Left ventricle myocardium inferior (tissue), 1 donor: ENCODE measurements around the gene NKAPL. TPM values are rescaled to one million over a fixed set of nuclear protein-coding genes. Genes with fewer than 3 reads are reported as not detected.

Experiments
- DNase-seq: peaks from one replicate; pipeline ENCODE4 v3.0.0-alpha.2; 2020
- H3K27ac ChIP-seq: fragments of 200-600 bp; replicated peaks from 2 replicates; pipeline ENCODE4 v1.8.0; 2021
- H3K27me3 ChIP-seq: fragments of 200-600 bp; 2 replicates; pipeline ENCODE4 v1.8.0; 2021; ENCODE audit warnings: low read depth
- H3K36me3 ChIP-seq: fragments of 200-600 bp; 2 replicates; pipeline ENCODE4 v1.8.0; 2021
- H3K4me1 ChIP-seq: fragments of 200-600 bp; 2 replicates; pipeline ENCODE4 v1.8.0; 2021
- H3K4me3 ChIP-seq: fragments of 200-600 bp; 2 replicates; pipeline ENCODE4 v1.8.0; 2021; ENCODE audit warnings: mild to moderate bottlenecking, moderate library complexity
- H3K9me3 ChIP-seq: fragments of 200-600 bp; replicated peaks from 2 replicates; pipeline ENCODE4 v1.8.0; 2021
- intact Hi-C: fragments of 100-400 bp; cut with micrococcal nuclease; formaldehyde crosslinking; loops from one replicate; pipeline ENCODE4 v1.11.0; 2022
- long read RNA-seq: library from polyadenylated mRNA; unstranded; transcript quantifications from one replicate; pipeline ENCODE4 v2.0.0, GENCODE V29; 2021
- total RNA-seq: library from RNA; stranded (reverse); fragmentation: NEBNext Ultra II Directional; extraction: Animal tissue kit (Norgen Biotek cat#: 25700); gene quantifications from one replicate; pipeline ENCODE4 v1.2.1, GENCODE V29; 2021
- TF ChIP-seq, protein P1 (sequence below): fragments of 200-600 bp; IDR thresholded peaks from 2 replicates; pipeline ENCODE4 v1.8.0; 2021; ENCODE audit warnings: antibody characterized with exemption, mild to moderate bottlenecking, borderline replicate concordance
- donor health status: DM: no; HTN: yes; CAD: no; lungs with severe emphysema.

The NKAPL gene
- 4.5 TPM for total RNA-seq
- long read RNA-seq, partial matches to known transcripts, result 0 of 3 reads
- long read RNA-seq, other reads (novel, unspliced or antisense), result 0 of 3 reads

DNA sequence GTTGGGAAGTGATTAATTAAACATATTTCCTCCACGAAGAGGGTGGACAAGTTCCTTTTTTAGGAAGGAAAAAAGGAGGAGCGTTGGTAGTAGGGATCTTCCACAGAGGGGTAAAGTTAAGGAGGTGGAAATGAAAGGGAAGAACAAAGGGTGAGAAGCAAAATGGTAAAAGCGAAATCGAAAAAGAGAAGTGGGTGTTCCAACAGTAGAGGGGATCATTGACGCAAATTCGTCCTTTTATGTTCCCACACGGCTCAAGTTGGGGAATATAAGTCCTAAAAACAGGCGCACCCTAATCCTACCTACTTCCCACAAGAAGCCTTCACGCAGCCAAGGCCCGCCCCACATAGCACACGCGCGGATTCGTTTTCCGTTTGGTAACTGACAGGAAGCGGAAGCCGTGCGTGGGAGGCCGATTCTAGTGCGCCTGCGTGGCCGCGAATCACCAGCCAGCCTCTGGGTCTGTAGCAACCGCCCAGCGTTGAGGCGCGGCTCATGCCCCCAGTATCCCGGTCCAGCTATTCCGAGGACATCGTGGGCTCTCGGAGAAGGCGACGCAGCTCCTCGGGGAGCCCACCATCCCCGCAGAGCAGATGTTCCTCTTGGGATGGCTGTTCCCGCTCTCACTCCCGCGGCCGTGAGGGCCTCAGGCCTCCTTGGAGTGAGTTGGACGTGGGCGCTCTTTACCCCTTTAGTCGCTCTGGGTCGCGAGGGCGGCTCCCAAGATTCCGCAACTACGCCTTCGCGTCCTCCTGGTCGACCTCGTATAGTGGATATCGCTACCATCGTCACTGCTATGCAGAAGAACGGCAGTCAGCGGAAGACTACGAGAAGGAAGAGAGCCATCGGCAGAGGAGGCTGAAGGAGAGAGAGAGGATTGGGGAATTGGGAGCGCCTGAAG, at the start of gene NKAPL:
Gene NKAPL (plus strand): TSS at position 421 of the 901 bp plus-strand sequence. CDS start 75 bp downstream, at position 496.
- peak; percentile 88 for DNase-seq
- Histone ChIP-seq H3K27me3 (no peaks in the 10 kb centered on the region), H3K27ac (peak within 1 kb of the TSS; percentile 54), H3K4me3 (peak within 1 kb of the TSS; percentile 70), H3K9me3 (peaks cover 24% of the 10 kb centered on the region), H3K4me1 (peaks cover 15% of the 10 kb centered on the region), H3K36me3 (no peaks in the 10 kb centered on the region)
- TF ChIP-seq, protein P1, sequence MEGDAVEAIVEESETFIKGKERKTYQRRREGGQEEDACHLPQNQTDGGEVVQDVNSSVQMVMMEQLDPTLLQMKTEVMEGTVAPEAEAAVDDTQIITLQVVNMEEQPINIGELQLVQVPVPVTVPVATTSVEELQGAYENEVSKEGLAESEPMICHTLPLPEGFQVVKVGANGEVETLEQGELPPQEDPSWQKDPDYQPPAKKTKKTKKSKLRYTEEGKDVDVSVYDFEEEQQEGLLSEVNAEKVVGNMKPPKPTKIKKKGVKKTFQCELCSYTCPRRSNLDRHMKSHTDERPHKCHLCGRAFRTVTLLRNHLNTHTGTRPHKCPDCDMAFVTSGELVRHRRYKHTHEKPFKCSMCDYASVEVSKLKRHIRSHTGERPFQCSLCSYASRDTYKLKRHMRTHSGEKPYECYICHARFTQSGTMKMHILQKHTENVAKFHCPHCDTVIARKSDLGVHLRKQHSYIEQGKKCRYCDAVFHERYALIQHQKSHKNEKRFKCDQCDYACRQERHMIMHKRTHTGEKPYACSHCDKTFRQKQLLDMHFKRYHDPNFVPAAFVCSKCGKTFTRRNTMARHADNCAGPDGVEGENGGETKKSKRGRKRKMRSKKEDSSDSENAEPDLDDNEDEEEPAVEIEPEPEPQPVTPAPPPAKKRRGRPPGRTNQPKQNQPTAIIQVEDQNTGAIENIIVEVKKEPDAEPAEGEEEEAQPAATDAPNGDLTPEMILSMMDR, result no peak
- intact Hi-C loops, result loop anchor here (10.0 kb wide), 1 partner anchor 114 kb away; the partner anchor contains the start of gene ZKSCAN8

DNA sequence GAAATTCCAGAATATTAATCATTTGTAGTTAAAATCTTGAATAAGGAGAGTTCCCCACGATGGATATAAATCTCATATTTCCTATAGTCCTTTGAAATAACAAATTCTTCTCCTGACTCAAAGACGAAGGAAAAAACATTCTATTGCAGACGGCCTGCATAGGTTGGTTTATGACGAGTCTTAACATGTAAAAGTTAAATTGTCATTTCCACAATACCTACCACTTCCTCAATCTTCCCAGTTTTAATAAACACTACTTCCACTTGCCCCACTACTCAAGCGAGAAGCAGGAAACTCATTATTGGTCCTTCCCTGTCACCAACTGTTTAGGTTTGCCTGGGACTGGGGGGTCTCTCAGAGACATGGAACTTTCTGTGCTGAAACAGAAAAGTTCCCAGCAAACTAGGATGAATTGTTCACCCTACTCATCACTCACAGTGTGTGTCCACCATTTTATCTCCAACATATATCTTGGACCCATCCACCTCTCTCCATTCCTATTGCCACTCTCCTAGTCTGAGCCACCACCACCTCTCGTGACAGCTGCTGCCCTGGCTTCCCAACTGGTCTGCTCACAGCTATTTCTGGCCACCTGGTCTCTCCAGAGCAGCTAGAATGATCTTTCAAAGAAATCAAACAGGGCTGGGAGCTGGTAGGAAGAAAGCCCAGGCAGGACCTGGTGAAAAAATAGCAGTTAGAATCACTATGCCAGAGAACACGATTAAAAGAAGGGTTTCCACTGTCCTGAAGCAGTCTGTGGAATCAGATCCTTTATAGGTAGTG, 49.2 kb upstream of the NKAPL start:
- Histone ChIP-seq H3K36me3 (no peaks in the 10 kb centered on the region), H3K9me3 (no peaks in the 10 kb centered on the region), H3K27me3 (peaks cover 100% of the 10 kb centered on the region), H3K4me1 (peaks cover 22% of the 10 kb centered on the region), H3K4me3 (no peak overlapping the region), H3K27ac (no peak overlapping the region)
- no peak for DNase-seq
- TF ChIP-seq, protein P1, result no peak
- intact Hi-C loops, result no loop called here

DNA sequence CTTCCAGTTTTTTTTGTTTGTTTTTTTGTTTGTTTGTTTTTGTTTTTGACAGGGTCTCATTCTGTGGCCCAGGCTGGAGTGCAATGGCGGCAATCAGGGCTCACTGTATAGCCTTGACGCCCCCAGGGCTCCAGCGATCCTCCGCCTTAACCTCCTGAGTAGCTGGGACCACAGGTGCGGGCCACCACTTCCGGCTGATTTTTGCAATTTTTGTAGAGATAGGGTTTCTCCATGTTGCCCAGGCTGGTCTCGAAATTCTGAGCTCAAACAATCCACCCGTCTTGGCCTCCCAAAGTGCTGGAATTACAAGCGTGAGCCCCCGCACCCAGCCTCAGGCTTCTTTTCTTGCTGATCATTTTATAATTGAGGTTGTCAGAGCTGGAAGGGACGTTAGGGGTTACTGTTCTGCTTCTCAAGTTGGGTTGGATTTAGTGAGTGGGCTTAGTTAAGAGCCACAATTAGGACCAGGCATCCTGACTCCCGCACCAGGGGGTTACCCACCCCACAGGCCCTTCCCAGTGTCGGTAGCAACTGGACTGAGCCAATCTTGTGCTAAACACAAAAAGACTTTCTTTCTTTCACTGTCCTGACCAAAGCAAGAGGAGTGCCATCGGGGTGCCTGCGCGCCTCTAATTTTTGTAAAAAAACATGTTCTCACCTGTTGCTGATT, 47.1 kb upstream of the NKAPL start:
- TF ChIP-seq, protein P1, result no peak
- Histone ChIP-seq H3K4me1 (peaks cover 22% of the 10 kb centered on the region), H3K36me3 (no peaks in the 10 kb centered on the region), H3K9me3 (no peaks in the 10 kb centered on the region), H3K27ac (no peak overlapping the region), H3K4me3 (peak overlapping the region; percentile 49), H3K27me3 (peaks cover 96% of the 10 kb centered on the region)
- DNase-seq, result no peak
- intact Hi-C loops, result no loop called here

DNA sequence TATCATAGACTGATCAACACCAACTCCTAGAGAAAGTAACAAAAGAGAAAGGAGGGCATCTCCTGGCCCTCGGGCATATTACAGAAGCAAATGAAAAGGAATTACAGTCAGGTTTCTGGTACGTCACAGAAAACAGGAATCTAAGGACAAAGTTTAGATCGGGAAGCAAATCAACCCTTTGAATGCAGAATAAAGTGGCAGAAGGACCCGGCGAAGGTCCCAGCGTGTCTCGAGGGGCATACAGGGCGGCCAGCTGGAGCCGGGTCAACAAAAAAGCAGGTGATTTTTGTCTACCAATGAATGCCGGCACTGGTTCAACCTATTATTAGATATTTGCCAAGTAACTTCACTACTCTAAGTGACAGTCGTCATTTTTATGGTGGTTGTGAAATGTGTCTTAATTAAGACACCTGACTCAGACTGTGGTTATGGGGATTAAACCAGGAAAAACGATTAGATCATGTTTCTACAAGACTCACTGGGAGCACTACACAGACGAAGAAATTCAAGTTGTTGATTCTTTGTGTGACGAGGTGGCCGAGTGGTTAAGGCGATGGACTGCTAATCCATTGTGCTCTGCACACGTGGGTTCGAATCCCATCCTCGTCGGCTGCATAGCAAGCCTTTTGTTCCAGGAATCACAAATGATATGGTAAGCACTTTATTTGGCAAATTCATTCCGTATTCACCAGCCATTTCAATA, 46.4 kb upstream of the NKAPL start:
- H3K9me3 ChIP-seq, result no peaks in the 10 kb centered on the region
- peaks cover 22% of the 10 kb centered on the region for H3K4me1 ChIP-seq
- intact Hi-C loops, result no loop called here
- DNase-seq, result no peak
- H3K27ac ChIP-seq, result no peak overlapping the region
- H3K27me3 ChIP-seq, result peaks cover 90% of the 10 kb centered on the region
- TF ChIP-seq, protein P1, result no peak
- no peaks in the 10 kb centered on the region for H3K36me3 ChIP-seq
- H3K4me3 ChIP-seq, result peak overlapping the region; percentile 49

DNA sequence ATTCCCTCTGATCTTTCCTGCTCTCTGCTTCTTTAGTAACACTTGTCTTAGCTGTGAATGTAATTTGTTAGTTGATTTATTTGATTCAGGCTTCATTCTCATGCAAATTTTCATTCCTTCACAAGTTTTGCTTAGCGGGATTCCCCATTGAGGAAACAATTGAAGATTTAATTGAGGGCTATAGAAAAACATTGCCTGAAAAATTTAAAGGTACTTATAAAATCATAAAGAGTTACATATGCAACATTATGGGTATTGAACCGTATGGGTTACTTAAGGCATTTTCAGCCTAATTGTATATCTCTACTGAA, 45.9 kb upstream of the NKAPL start:
- no peak overlapping the region for H3K27ac ChIP-seq
- no peak for DNase-seq
- no peaks in the 10 kb centered on the region for H3K36me3 ChIP-seq
- no peak overlapping the region for H3K4me3 ChIP-seq
- peaks cover 22% of the 10 kb centered on the region for H3K4me1 ChIP-seq
- peaks cover 84% of the 10 kb centered on the region for H3K27me3 ChIP-seq
- TF ChIP-seq, protein P1, result no peak
- intact Hi-C loops, result no loop called here
- H3K9me3 ChIP-seq, result no peaks in the 10 kb centered on the region
